Skeletal muscle tissue (tissue), 4 donors: ENCODE measurements around the gene APAF1. TPM values are rescaled to one million over a fixed set of nuclear protein-coding genes. Genes with fewer than 3 reads are reported as not detected.
A peak's percentile ranks its signal among the peaks of the same experiment; 100 is the strongest.
"Not testable (repeated sequence)": the region's sequence is repeated elsewhere in the genome, so short reads cannot be mapped to it uniquely, and the experiment has no call there.

ENCODE experiments used
- H3K27ac ChIP-seq: one replicate; pipeline ENCODE4 v1.7.0; 2013; ENCODE audit warnings: mild to moderate bottlenecking, low read depth, low read length, inconsistent platforms
- H3K27me3 ChIP-seq, 3 donors: one replicate each; pipeline ENCODE4 v1.7.0; 2013; ENCODE audit warnings: low read length in 3 of 3; ENCODE audit not compliant: control insufficient read depth in 3 of 3, insufficient read depth in 3 of 3
- H3K36me3 ChIP-seq, 3 donors: one replicate each; pipeline ENCODE4 v1.7.0; 2013; ENCODE audit warnings: low read length in 3 of 3; ENCODE audit not compliant: control insufficient read depth in 3 of 3, insufficient read depth in 3 of 3
- H3K4me1 ChIP-seq, 3 donors: one replicate each; pipeline ENCODE4 v1.7.0; 2013; ENCODE audit warnings: low read length in 3 of 3, mild to moderate bottlenecking in 3 of 3; ENCODE audit not compliant: control insufficient read depth in 3 of 3, insufficient read depth in 3 of 3
- H3K4me3 ChIP-seq, 3 donors: one replicate each; pipeline ENCODE4 v1.7.0; 2013; ENCODE audit warnings: low read length in 3 of 3
- H3K9ac ChIP-seq, 3 donors: one replicate each; pipeline ENCODE4 v1.7.0; 2013; ENCODE audit warnings: low read length in 3 of 3, mild to moderate bottlenecking in 3 of 3, moderate library complexity in 2 of 3, low read depth in 1 of 3
- H3K9me3 ChIP-seq, 3 donors: one replicate each; pipeline ENCODE4 v1.7.0; 2013; ENCODE audit warnings: low read length in 3 of 3; ENCODE audit not compliant: control insufficient read depth in 3 of 3
- total RNA-seq: library from RNA; depleted of rRNA; stranded (reverse); fragments of >200 nt; gene quantifications from one replicate; pipeline ENCODE4 v1.2.3, GENCODE V29; 2014
- donor health status: Osteomylitis.

Gene APAF1
- total RNA-seq, 1 donor from 2014 or later, result 39.1 TPM

DNA sequence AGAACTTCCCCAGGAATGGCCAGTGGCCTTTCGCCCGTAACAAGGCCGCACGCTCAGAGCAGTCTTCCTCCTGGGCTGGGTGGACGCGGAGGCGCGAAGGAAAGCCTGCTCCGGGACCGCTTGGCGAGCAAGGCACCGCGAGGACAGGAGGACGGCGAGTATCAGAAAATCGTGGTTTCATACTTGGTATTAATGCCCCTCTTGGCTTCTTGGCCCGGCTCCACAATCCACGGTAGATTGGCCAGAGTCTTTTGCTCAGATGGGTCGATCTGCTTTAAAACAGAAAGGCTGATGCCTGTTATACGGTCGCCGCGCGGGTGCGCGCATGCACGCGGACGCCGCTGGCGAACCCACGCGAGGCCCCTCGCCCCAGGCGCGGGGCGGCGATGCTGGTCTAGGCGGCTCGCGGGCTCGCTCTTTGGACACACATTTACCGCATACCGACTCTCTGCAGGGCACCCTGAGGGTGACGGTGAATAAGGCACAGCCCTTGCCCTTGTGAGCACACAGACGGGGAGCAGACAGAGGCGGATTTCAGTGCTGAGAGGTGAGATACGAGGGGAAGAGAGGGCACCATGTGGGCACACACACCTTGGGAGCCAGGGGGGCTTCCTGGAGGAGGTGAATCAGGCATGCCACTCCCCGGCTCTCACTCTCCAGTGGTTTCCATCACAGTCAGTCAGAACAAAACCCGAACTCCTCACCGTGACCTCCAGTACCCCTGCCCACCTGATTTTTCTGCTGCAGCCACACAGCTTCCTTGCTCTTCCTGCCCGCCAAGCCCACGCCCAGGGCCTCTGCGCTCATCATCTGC, 100.7 kb downstream of the APAF1 start:
- Histone ChIP-seq H3K27me3 (peaks cover 9 to 12% (median 12%) of the 10 kb centered on the region in 3 donors), H3K9ac (peak overlapping the region; percentile 51 to 72 (median 57)), H3K36me3 (no peaks in the 10 kb centered on the region), H3K27ac (no peak overlapping the region), H3K4me3 (peak overlapping the region; percentile 66 to 76 (median 75)), H3K9me3 (no peaks in the 10 kb centered on the region), H3K4me1 (peaks cover 7 to 8% (median 8%) of the 10 kb centered on the region in 3 donors)

DNA sequence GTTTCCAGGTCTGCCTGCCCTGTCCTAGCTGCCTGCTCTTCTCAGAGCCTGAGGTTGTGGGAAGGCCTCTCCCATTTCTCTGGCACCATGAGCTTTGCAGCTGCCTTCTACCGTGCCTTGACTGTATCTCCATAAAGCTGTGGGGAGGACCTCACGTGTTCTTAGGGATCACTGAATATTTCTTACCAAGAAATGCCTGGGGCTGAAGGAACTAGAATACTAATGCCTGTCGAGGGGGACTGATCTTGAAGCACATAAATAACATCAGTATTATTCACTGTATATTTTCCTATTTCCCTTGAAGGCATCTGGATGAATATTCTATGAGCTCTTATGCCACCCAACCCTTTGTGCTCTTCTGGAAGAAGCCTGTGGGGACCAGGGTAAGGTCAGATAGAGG, 103.4 kb downstream of the APAF1 start:
- Histone ChIP-seq H3K9ac (no peak overlapping the region), H3K27me3 (peaks cover 9 to 12% (median 12%) of the 10 kb centered on the region in 3 donors), H3K9me3 (no peaks in the 10 kb centered on the region), H3K4me3 (no peak overlapping the region), H3K36me3 (no peaks in the 10 kb centered on the region), H3K27ac (no peak overlapping the region), H3K4me1 (peaks cover 7 to 8% (median 8%) of the 10 kb centered on the region in 3 donors)

DNA sequence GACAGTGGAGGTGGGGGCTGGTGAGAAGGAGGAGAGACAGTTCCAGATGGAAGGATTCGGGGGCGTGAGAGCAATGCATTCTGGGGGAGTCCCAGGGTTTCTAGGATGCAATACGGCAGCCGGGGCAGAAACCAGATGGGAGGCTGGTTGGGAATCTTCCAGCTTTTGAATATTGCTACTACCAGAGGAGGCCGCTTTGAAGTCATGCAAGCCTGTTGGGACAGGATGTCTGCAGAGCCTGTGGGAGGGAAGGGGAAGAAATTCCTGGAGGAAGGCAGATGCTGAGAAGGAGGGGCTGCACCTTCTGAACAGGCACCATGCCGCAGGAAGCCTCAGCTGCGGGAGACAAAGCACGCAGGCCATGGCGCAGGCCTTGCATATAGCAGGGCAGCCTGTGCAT, 105.4 kb downstream of the APAF1 start:
- H3K27ac ChIP-seq, result no peak overlapping the region
- no peaks in the 10 kb centered on the region for H3K9me3 ChIP-seq
- no peak overlapping the region for H3K9ac ChIP-seq
- peaks cover 8 to 12% (median 9%) of the 10 kb centered on the region in 3 donors for H3K27me3 ChIP-seq
- no peak overlapping the region for H3K4me3 ChIP-seq
- no peaks in the 10 kb centered on the region for H3K36me3 ChIP-seq
- H3K4me1 ChIP-seq, result peaks cover 5 to 6% (median 5%) of the 10 kb centered on the region in 3 donors

DNA sequence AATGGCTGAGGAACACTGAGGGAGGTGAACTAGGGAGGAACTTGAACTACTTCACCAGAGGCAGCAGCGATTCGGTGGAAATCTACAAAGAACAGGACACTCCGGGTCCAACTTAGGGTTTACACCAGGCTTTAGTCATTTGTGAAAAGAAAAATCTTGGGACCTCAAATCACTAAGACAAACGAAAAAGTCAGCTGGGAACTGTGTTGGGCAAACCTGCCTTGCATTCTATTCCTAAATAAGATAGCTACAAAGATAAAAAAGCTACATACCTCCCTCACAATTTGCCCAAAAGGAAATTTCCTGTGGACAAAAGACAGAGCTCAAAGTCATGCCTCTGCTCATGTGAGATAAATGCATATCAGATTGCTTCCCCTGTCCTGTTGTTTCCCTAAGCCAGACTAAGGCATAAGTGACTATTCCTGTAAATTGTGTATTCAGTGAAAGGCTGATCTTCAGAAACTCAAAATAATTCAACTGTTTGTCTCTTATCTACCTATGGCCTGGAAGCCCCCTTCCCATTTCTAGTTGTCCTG, 106.6 kb downstream of the APAF1 start:
- Histone ChIP-seq H3K4me1 (no peaks in the 10 kb centered on the region), H3K9ac (no peak overlapping the region), H3K27me3 (peaks cover 0 to 3% (median 0%) of the 10 kb centered on the region in 3 donors), H3K27ac (no peak overlapping the region), H3K4me3 (no peak overlapping the region), H3K9me3 (no peaks in the 10 kb centered on the region), H3K36me3 (no peaks in the 10 kb centered on the region)

DNA sequence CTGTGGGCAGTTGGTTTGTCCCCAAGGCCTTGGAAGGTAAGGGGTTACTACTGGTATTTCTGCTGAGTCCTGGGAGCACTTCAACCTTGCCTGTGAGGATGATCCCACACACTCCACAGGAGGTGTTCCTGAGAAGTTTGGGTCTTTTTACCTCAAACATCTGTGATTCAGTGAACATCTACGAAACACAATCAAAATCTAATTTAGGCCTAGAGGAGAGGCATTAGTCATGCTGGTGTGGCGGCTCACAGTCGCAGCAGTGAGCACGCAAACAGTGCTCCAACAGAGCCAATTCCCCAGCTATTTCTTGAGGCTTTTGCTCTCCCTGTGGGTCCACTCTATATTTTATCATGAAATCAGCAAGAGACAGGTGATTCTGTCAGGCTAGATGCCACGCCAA, 107.6 kb downstream of the APAF1 start:
- H3K4me3 ChIP-seq, result no peak overlapping the region
- H3K36me3 ChIP-seq, result no peaks in the 10 kb centered on the region
- peaks cover 0 to 8% (median 5%) of the 10 kb centered on the region in 3 donors for H3K4me1 ChIP-seq
- no peaks in the 10 kb centered on the region for H3K27me3 ChIP-seq
- H3K27ac ChIP-seq, result no peak overlapping the region
- H3K9ac ChIP-seq, result no peak overlapping the region
- H3K9me3 ChIP-seq, result no peaks in the 10 kb centered on the region

DNA sequence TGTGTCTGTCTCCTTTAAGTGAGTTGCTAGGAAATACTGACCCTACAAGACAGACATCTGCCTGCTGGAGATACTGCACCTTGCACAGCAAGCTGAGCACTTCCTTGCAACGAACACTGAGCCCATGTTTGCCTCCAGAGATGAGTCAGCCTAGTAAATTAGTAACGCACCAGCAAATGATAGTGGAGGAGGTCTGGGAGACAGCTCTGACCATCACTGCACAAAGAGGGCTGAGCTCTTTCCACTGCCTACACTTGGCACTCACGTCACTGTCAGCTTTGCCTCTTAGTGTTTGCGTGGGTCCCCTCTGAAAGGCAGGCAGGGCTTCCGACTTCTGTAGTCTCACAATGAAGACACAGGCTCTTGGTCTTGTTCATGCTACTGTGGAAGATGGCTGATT, 109.0 kb downstream of the APAF1 start:
- Histone ChIP-seq H3K4me3 (no peak overlapping the region), H3K9me3 (no peaks in the 10 kb centered on the region), H3K9ac (no peak overlapping the region), H3K36me3 (no peaks in the 10 kb centered on the region), H3K27ac (no peak overlapping the region), H3K4me1 (peaks cover 0 to 15% (median 10%) of the 10 kb centered on the region in 3 donors), H3K27me3 (no peaks in the 10 kb centered on the region)

DNA sequence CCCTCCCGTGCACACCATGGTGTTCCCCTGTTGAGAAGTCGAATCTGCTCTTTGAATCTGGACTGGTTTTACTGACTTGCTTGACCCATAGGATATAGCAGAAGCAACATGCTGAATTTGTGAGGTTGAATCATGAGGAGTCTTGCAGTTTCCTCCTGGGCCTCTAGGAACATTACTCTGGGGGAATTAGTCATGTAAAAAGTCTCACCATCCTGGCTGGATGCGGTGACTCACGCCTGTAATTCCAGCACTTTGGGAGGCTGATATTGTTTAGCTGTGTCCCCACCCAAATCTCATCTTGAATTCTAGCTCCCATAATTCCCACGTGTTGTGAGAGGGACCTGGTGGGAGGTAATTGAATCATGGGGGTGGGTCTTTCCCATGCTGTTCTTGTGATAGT, 110.8 kb downstream of the APAF1 start:
- not testable (repeated sequence) for H3K9ac ChIP-seq, H3K36me3 ChIP-seq, H3K27ac ChIP-seq, H3K4me3 ChIP-seq, H3K27me3 ChIP-seq, H3K9me3 ChIP-seq
- H3K4me1 ChIP-seq, result peaks cover 0 to 15% (median 10%) of the 10 kb centered on the region in 3 donors

DNA sequence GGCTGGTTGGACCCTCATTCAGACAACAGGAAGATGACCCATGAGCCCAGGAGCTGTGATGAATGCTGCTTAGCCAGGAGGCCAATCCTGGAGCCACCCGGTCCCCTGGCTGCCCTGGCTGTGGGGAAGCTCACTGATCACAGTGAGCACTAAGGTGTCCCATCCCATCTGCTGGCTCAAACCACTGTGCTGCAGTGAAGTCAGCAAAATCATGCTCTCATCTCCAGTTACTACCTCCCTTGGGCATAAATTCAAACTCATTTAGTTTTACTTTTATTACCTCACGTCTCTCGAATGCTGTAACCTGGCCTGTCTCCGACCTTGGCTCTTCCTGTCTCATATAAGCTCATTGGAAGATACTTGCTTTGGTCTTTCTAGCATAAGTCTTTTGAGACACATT, 112.4 kb downstream of the APAF1 start:
- H3K9ac ChIP-seq, result no peak overlapping the region
- H3K4me3 ChIP-seq, result peak overlapping the region in 1 of 3 donors; percentile 21
- H3K27me3 ChIP-seq, result no peaks in the 10 kb centered on the region
- H3K9me3 ChIP-seq, result no peaks in the 10 kb centered on the region
- H3K4me1 ChIP-seq, result peaks cover 0 to 15% (median 10%) of the 10 kb centered on the region in 3 donors
- no peak overlapping the region for H3K27ac ChIP-seq
- no peaks in the 10 kb centered on the region for H3K36me3 ChIP-seq

DNA sequence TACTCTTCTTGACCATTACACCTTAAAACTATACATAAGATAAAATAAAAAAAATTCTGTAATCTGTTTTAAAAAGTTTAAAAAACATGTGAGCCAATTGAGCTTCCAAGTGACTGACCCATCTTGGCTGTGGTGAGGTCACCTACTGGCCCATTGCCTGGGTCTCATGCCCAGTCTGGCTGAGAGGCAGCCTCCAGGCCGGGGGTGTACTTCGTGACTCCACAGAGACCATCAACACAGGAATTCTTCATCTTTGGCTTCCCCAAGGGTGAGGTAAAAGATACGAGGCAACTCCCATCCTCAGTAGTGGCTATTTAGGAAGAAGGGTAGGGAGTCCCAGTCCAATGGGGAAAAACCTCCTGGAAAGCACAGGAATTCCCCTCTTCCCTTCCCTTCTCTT, 113.2 kb downstream of the APAF1 start:
- Histone ChIP-seq H3K27me3 (no peaks in the 10 kb centered on the region), H3K4me1 (peaks cover 0 to 15% (median 10%) of the 10 kb centered on the region in 3 donors), H3K36me3 (no peaks in the 10 kb centered on the region)

DNA sequence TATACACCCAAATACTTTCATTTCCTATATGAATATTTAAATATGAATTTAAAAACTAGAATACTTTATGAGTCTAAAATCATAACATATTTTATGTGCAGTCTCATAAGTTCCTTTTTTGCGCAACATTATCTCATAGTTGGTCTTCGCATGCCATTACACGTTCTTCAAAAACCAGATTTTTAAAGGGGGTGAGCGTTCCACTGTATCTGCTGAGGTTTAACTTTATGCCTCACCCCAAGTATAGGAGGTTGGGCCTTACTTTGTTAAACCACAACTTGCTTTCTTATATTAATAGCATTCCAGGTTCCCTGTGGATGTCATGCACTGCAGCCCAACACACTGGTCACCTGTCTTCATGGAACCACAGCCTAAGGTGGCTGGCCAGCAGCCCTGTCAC, 118.6 kb downstream of the APAF1 start:
- no peaks in the 10 kb centered on the region for H3K9me3 ChIP-seq
- H3K27ac ChIP-seq, result no peak overlapping the region
- H3K9ac ChIP-seq, result no peak overlapping the region
- H3K27me3 ChIP-seq, result no peaks in the 10 kb centered on the region
- H3K4me3 ChIP-seq, result no peak overlapping the region
- H3K36me3 ChIP-seq, result no peaks in the 10 kb centered on the region
- H3K4me1 ChIP-seq, result no peaks in the 10 kb centered on the region

More for the DNA sequence above, 113.2 kb downstream of the APAF1 start:
- Histone ChIP-seq H3K4me3 (no peak overlapping the region), H3K9me3 (no peaks in the 10 kb centered on the region), H3K9ac (no peak overlapping the region), H3K27ac (no peak overlapping the region)
